ENCODE data around the gene RCOR2. TPM values are rescaled to one million over a fixed set of nuclear protein-coding genes. Genes with fewer than 3 reads are reported as not detected.

Gene RCOR2
- total and polyA plus RNA-seq, 2 of the 4 experiments (the other 2 are of a cell fraction): 0.90 to 2.0 TPM

GRCh38 chr11:63908631-63909401 is 8.1 kb downstream of the RCOR2 start:
- H3K56ac ChIP-seq (ENCODE audit: extremely low read depth, insufficient read depth, low read length): no peak overlapping the region
- no peak overlapping the region for H3K4me3 ChIP-seq (ENCODE audit: insufficient read depth, low read depth, low read length)
- no peak overlapping the region for H3K27ac ChIP-seq (ENCODE audit: insufficient read depth, low read length)
- H4K91ac ChIP-seq (ENCODE audit: insufficient read depth, low read depth, low read length): no peak overlapping the region
- ChIA-PET CTCF (interaction anchor here (0.6 kb wide), 1 partner anchor 352 kb away, joined by 3 read pairs; no protein-coding TSS in a partner anchor), POLR2A (ENCODE audit: unreplicated experiment) (no interaction called here)
- no peak overlapping the region for H3K18ac ChIP-seq (ENCODE audit: low read depth, low read length)
- H2BK120ac ChIP-seq (ENCODE audit: low read depth, low read length): no peak overlapping the region
- no peaks in the 10 kb centered on the region for H3K9me1 ChIP-seq (ENCODE audit: insufficient read depth, low read length)
- peaks cover 0 to 3% of the 10 kb centered on the region in 2 experiments; a peak in 2 of 4 replicates for H3K79me1 ChIP-seq (ENCODE audit: low read depth in 1 of 2, low read length in 2 of 2)
- H3K36me3 ChIP-seq (ENCODE audit: control insufficient read depth, insufficient read depth, low read length): peaks cover 43% of the 10 kb centered on the region
- no peak overlapping the region for H2BK5ac ChIP-seq (ENCODE audit: low read depth, low read length, poor library complexity, severe bottlenecking)
- no peak overlapping the region for H3K4ac ChIP-seq (ENCODE audit: low read depth, low read length)
- no peak overlapping the region for H3K23ac ChIP-seq (ENCODE audit: low read depth, low read length)
- H3K27me3 ChIP-seq (ENCODE audit: control insufficient read depth, insufficient read depth, low read length): no peaks in the 10 kb centered on the region
- no peak overlapping the region for H2AK5ac ChIP-seq (ENCODE audit: low read depth, low read length)
- in situ Hi-C loops (cut with MboI; ENCODE audit: low sequenced_read_pairs) (no loop called here), dilution Hi-C loops (cut with HindIII; ENCODE audit: low sequenced_read_pairs, unreplicated experiment) (no loop called here), intact Hi-C loops (cut with micrococcal nuclease) (no loop called here)
- H3K9ac ChIP-seq (ENCODE audit: low read depth, low read length): no peak overlapping the region
- H2AFZ ChIP-seq (replicated peaks; ENCODE audit: low read length, poor library complexity): no peak overlapping the region
- no peak for ATAC-seq (ENCODE audit: low read depth)
- no peak overlapping the region for H4K5ac ChIP-seq (ENCODE audit: low read depth, low read length)
- no peaks in the 10 kb centered on the region for H3K9me3 ChIP-seq (ENCODE audit: control insufficient read depth, insufficient read depth, low read length)
- H2BK20ac ChIP-seq (ENCODE audit: low read depth, low read length): no peak overlapping the region
- H2AK9ac ChIP-seq (replicated peaks; ENCODE audit: low read depth, low read length, poor library complexity): peak overlapping the region; percentile 47
- H3K14ac ChIP-seq (replicated peaks; ENCODE audit: low read depth, low read length): no peak overlapping the region
- WGBS, 2 experiments (ENCODE audit: extremely low coverage in 2 of 2, insufficient read length in 1 of 2): 77% methylated on average over 13 of the region's 46 CpGs; no CpG with 5 or more reads in 1 of the 2 experiments
- BruUV-seq (replicated peaks): no TSS peak
- no peaks in the 10 kb centered on the region for H3K4me1 ChIP-seq (ENCODE audit: control insufficient read depth, insufficient read depth, low read length)
- no peak overlapping the region for H2BK15ac ChIP-seq (ENCODE audit: low read depth, low read length)
- DNase-seq: no peak
- H3K4me2 ChIP-seq (ENCODE audit: low read depth, low read length): no peak overlapping the region
- H4K20me1 ChIP-seq (ENCODE audit: insufficient read depth, low read length): no peaks in the 10 kb centered on the region; the same call in none of the 2 replicates
- no peak overlapping the region for H4K8ac ChIP-seq (ENCODE audit: low read depth in 2 of 2, low read length in 2 of 2)
- TF ChIP-seq NFE2L2 (IDR thresholded peaks at IDR 0.05; ENCODE audit: low read depth, low read length) (no peak), CEBPB (IDR thresholded peaks at IDR 0.05; ENCODE audit: low read depth, low read length) (no peak), MAZ (IDR thresholded peaks at IDR 0.05; ENCODE audit: borderline replicate concordance, low read depth, low read length) (no peak), USF2 (IDR thresholded peaks at IDR 0.05; ENCODE audit: low read depth, low read length) (no peak), CHD1 (IDR thresholded peaks at IDR 0.05; ENCODE audit: low read depth, low read length) (no peak), CTCF (conservative IDR thresholded peaks at IDR 0.05; ENCODE audit: low read depth, low read length) (no peak), FOS (IDR thresholded peaks at IDR 0.05; ENCODE audit: low read depth, low read length) (no peak), RAD21 (IDR thresholded peaks at IDR 0.05; ENCODE audit: low read length) (no peak), ELK1 (IDR thresholded peaks at IDR 0.05; ENCODE audit: borderline replicate concordance, low read depth, low read length) (no peak), BHLHE40 (IDR thresholded peaks at IDR 0.05; ENCODE audit: low read depth, low read length) (no peak), MAFK (IDR thresholded peaks at IDR 0.05; ENCODE audit: low read depth, low read length) (no peak), RFX5 (IDR thresholded peaks at IDR 0.05; ENCODE audit: low read depth, low read length) (no peak), POLR2A (IDR thresholded peaks at IDR 0.05; ENCODE audit: low read depth, low read length) (no peak), SMC3 (IDR thresholded peaks at IDR 0.05; ENCODE audit: low read depth, low read length) (no peak), RCOR1 (IDR thresholded peaks at IDR 0.05; ENCODE audit: insufficient replicate concordance, low read length) (no peak)
